Duodenal mucosa (tissue), 2 donors: ENCODE results near the gene PODXL2.

Experiments
- H3K27ac ChIP-seq: one replicate; pipeline ENCODE4 v1.7.0; 2013; ENCODE audit warnings: low read depth, low read length
- H3K27me3 ChIP-seq, 2 donors: one replicate each; pipeline ENCODE4 v1.7.0; 2013; ENCODE audit warnings: low read length in 2 of 2, control low read depth in 1 of 2; ENCODE audit not compliant: insufficient read depth in 2 of 2, control insufficient read depth in 1 of 2
- H3K36me3 ChIP-seq, 2 donors: one replicate each; pipeline ENCODE4 v1.7.0; 2013; ENCODE audit warnings: low read length in 2 of 2, control low read depth in 1 of 2; ENCODE audit not compliant: insufficient read depth in 2 of 2, control insufficient read depth in 1 of 2
- H3K4me1 ChIP-seq, 2 donors: one replicate each; pipeline ENCODE4 v1.7.0; 2013; ENCODE audit warnings: low read length in 2 of 2, control low read depth in 1 of 2; ENCODE audit not compliant: insufficient read depth in 2 of 2, control insufficient read depth in 1 of 2
- H3K4me3 ChIP-seq, 2 donors: one replicate each; pipeline ENCODE4 v1.7.0; 2013; ENCODE audit warnings: low read length in 2 of 2, low read depth in 1 of 2
- H3K9ac ChIP-seq, 2 donors: one replicate each; pipeline ENCODE4 v1.7.0; 2013; ENCODE audit warnings: low read length in 2 of 2, low read depth in 1 of 2
- H3K9me3 ChIP-seq, 2 donors: one replicate each; pipeline ENCODE4 v1.7.0; 2013; ENCODE audit warnings: low read length in 2 of 2, control low read depth in 1 of 2; ENCODE audit not compliant: control insufficient read depth in 1 of 2

The PODXL2 gene

GRCh38 chr3:127706785-127707351 is 77.9 kb downstream of the PODXL2 start:
- Histone ChIP-seq H3K9me3 (no peaks in the 10 kb centered on the region), H3K4me1 (no peaks in the 10 kb centered on the region), H3K27me3 (no peaks in the 10 kb centered on the region), H3K27ac (no peak overlapping the region), H3K36me3 (peaks cover 0 to 21% of the 10 kb centered on the region in 2 donors), H3K4me3 (no peak overlapping the region), H3K9ac (no peak overlapping the region)

GRCh38 chr3:127707851-127708411 is 78.9 kb downstream of the PODXL2 start:
- no peak overlapping the region for H3K9ac ChIP-seq
- H3K4me1 ChIP-seq, result no peaks in the 10 kb centered on the region
- no peak overlapping the region for H3K27ac ChIP-seq
- H3K36me3 ChIP-seq, result peaks cover 0 to 18% of the 10 kb centered on the region in 2 donors
- no peaks in the 10 kb centered on the region for H3K9me3 ChIP-seq
- no peak overlapping the region for H3K4me3 ChIP-seq
- H3K27me3 ChIP-seq, result no peaks in the 10 kb centered on the region

GRCh38 chr3:127708837-127709236 is 79.9 kb downstream of the PODXL2 start:
- Histone ChIP-seq H3K4me3 (no peak overlapping the region), H3K9me3 (no peaks in the 10 kb centered on the region), H3K36me3 (peaks cover 0 to 18% of the 10 kb centered on the region in 2 donors), H3K27me3 (no peaks in the 10 kb centered on the region), H3K27ac (no peak overlapping the region), H3K9ac (no peak overlapping the region), H3K4me1 (no peaks in the 10 kb centered on the region)

GRCh38 chr3:127709320-127710060 is 80.5 kb downstream of the PODXL2 start:
- Histone ChIP-seq H3K4me3 (no peak overlapping the region), H3K9ac (no peak overlapping the region), H3K27me3 (no peaks in the 10 kb centered on the region), H3K9me3 (no peaks in the 10 kb centered on the region), H3K36me3 (peaks cover 0 to 24% of the 10 kb centered on the region in 2 donors), H3K27ac (no peak overlapping the region), H3K4me1 (no peaks in the 10 kb centered on the region)

- Histone ChIP-seq H3K36me3 (peaks cover 0 to 32% of the 10 kb centered on the region in 2 donors), H3K9me3 (no peaks in the 10 kb centered on the region), H3K27me3 (no peaks in the 10 kb centered on the region), H3K9ac (no peak overlapping the region), H3K4me1 (no peaks in the 10 kb centered on the region), H3K27ac (no peak overlapping the region), H3K4me3 (no peak overlapping the region)
These were observed 81.4 kb downstream of the PODXL2 start for GRCh38 chr3:127710155-127710941.

GRCh38 chr3:127711021-127711695 is 82.2 kb downstream of the PODXL2 start:
- no peaks in the 10 kb centered on the region for H3K9me3 ChIP-seq
- H3K9ac ChIP-seq, result no peak overlapping the region
- H3K4me3 ChIP-seq, result no peak overlapping the region
- H3K36me3 ChIP-seq, result peaks cover 0 to 26% of the 10 kb centered on the region in 2 donors
- H3K27ac ChIP-seq, result no peak overlapping the region
- H3K27me3 ChIP-seq, result no peaks in the 10 kb centered on the region
- H3K4me1 ChIP-seq, result no peaks in the 10 kb centered on the region

- no peaks in the 10 kb centered on the region for H3K9me3 ChIP-seq
- H3K9ac ChIP-seq, result no peak overlapping the region
- H3K27me3 ChIP-seq, result no peaks in the 10 kb centered on the region
- H3K36me3 ChIP-seq, result peaks cover 0 to 24% of the 10 kb centered on the region in 2 donors
- H3K4me3 ChIP-seq, result no peak overlapping the region
- no peak overlapping the region for H3K27ac ChIP-seq
- H3K4me1 ChIP-seq, result no peaks in the 10 kb centered on the region
These were observed 82.9 kb downstream of the PODXL2 start for GRCh38 chr3:127711896-127712295.

- Histone ChIP-seq H3K4me1 (no peaks in the 10 kb centered on the region), H3K27ac (no peak overlapping the region), H3K9ac (no peak overlapping the region), H3K36me3 (peaks cover 0 to 24% of the 10 kb centered on the region in 2 donors), H3K9me3 (no peaks in the 10 kb centered on the region), H3K27me3 (no peaks in the 10 kb centered on the region), H3K4me3 (no peak overlapping the region)
These were observed 83.5 kb downstream of the PODXL2 start for GRCh38 chr3:127712461-127712860.

- Histone ChIP-seq H3K9me3 (no peaks in the 10 kb centered on the region), H3K27me3 (no peaks in the 10 kb centered on the region), H3K9ac (no peak overlapping the region), H3K36me3 (peaks cover 0 to 20% of the 10 kb centered on the region in 2 donors), H3K4me1 (no peaks in the 10 kb centered on the region), H3K27ac (no peak overlapping the region), H3K4me3 (no peak overlapping the region)
These were observed 84.1 kb downstream of the PODXL2 start for GRCh38 chr3:127712881-127713771.
